Measurements from ENCODE around the gene SF1.

The SF1 gene

DNA sequence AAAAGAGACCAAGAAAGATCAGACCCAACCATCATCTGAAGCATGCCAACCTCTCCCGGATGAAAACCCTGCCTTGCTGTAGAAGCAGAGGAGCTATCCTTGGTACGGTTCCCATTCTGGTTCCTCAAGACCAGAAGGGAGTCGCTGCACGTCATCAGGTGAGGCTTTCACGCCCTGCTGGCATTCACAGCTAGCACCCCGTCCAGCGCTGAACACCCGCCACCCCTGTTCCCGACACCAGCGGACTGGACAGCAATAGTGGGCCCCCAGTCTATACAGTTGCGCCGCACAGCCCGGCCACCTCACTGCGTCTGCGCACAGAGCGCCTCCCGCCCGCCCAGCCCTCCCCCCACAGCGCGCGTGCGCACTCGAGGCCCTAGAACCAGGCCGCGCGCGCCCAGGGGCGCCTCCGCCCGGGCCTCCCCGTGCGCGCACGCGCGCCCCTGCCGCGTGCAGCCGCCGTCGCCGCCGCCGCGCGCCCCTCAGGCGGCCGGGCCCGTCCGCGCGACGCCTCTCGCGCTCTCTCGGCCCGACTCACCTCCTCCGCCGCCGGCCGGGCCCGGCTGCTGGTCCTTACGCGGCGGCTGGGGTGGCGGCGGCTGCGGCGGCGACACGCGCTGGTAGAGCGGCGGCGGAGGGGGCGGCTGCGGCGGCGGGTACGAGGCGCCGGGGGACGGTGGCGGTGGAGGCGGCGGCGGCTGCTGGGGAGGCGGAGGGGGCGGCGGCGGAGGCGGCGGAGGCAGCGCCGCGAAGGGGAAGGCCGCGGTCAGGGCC, 706 bp downstream of the SF1 start:
- DNase-seq (ENCODE audit: low read depth, low spot score): no peak

DNA sequence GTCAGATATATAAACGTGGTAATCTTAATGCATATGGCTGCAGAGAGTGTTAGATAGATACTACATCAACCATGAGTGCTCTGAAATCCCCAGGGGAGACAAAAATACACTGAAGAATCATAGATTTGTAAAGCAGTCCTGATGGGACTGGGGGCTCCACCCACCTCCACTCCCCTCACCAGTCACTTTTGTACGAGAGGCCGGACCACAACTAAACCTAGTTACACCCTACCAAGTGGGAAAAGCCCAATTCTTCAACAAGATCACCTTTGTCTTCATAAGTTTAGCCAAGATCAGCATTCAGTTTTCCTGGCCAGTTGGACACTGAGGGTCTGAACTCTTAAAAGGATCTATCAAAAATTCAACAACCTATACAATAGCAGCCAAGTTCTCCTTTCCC, 1.5 kb downstream of the SF1 start:
- no peak for DNase-seq (ENCODE audit: low read depth, low spot score)

DNA sequence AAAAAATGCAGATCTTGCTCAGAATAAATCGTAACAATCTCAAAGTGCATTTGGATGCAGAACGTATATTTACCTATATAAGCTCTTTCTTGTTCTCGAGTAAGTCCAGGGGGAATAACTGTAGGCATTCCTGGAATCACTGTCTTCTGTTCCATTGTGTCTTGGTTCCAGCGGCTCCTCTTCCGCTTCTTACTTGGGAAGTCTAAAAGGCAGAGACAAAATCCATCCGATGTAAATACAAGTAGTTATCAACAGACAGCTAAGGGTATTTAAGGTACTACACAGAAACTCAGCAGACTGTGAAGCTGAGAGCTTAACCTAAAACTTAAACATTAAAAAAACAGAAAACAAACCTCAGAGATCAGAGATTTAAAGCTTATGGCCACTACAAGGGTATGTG, 1.9 kb downstream of the SF1 start:
- DNase-seq (ENCODE audit: low read depth, low spot score): no peak

DNA sequence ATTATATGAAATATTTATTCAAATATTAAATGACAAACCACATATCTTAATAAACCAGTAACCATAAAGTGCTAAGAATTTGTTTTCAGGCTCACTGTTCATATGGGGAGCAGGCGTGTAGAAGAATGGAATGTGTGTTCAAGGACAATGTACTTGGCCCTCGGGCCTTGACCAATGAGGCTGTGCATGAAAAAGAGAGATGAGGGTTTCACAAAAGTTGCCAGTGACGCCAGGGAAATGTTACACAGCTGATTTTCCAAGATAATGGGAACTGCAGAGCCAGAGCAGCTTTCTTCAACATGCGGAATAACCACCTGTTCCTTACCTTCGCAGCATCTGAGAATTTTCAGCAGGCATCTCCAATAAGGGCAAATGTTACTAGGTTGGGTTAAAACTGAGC, 4.2 kb downstream of the SF1 start:
- DNase-seq (ENCODE audit: low read depth, low spot score): no peak

DNA sequence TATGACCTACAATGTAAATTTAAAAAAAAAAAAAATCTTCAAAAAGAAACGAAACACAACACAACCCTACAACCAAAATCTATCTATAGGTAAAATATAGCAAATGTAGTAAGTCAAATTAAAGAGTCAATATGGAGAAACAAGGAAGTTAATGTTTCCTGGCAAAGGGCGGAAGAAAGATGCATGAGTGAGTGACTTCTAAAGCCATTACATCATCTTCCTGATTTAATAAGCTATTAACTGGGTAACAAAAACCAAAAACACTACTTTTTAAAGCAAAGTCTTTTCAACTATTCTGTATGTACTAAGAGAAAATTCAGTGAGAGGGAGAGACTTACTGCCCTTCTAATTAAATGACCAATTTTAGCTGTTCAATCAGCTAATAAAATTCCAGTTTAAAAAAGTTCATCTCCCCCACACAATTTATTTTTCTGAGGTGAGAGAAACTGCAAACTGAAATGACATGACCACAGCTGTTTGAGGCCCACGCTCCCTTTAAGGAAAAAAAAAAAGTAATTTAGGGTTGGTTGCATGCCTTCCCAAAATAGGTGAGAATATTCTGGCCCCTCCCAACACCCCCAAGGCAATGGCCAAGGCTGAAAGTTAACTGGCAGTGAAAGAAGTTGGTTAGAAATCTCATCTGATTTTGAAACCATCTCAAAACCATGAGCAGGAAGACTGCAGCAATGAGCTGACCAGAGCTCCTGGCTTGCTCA, 5.9 kb downstream of the SF1 start:
- DNase-seq (ENCODE audit: low read depth, low spot score): no peak

DNA sequence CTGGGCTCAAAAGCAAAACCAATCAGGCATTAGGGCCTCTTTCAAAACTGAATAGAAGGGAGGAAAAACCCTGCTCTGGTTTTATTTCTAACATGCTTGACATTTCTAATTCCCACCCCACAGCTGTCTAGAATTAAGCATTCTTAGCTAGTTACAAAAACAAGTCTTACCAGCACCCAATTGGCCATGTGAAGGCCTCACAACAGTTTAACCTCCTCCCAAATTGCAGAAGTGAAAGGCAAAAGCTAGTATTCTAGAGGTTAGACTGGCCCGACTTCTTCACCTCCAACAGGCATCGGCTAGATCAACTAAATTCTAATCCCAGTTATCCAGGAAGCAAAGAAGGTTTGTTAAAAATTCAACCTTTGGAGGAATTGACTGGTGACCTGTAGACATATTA, 6.5 kb downstream of the SF1 start:
- DNase-seq (ENCODE audit: low read depth, low spot score): no peak

DNA sequence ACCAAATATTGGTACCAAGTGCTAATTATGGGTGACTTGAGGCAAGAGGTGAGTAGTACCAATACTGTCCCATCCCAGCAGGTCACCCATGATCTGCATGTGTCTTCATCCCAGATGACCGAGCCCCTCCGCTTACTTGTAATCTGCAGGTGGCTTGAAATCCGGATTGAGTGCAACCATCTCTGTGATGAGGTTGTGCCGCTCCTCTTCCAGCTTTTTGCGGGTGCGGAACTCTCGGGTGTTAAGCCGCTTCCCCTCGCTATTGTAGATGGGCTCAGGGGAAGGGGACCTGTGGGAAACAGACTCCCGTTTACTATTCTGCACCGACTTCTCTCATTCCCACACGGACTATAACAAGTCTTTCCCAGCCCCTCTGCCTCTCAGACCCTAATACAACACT, 8.2 kb downstream of the SF1 start:
- DNase-seq (ENCODE audit: low read depth, low spot score): no peak

DNA sequence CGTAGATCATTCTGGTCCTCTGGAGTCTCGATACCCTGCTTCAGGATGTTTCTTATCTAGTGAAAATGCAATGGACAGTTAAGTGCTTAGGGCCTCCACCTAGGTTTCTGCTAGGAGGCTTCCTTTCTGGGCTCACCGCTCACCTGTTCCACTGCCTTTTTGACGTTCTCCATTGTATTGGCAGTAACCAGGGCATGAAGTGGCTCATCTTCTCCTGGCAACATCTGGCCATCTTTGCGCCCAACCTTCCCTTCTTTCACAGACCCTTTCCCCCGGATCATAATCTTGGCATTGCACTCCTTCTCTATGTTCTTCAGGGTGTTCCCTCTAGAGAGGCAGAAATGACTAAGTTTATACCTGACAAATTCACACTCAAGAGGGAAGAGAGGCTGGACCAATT, 9.1 kb downstream of the SF1 start:
- DNase-seq (ENCODE audit: low read depth, low spot score): no peak

DNA sequence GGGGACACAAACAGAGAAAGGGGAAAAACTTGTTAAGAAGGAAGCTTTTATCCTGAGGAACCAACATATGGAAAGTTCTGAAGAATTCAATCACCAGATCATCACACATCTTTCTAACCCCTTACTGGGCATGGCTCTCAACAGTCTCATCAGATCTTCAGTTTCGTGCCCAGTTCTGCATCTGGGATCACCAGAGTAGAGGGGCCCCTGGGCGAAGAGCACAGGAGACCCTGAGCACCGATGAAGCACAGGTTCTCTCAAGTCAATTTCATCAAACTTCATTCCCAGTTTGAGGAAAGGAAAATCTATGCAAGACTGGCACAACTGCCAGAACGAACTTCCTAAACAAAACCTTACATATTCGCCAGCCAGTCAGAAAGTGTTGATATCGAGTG, 10.0 kb downstream of the SF1 start:
- DNase-seq (ENCODE audit: low read depth, low spot score): no peak

DNA sequence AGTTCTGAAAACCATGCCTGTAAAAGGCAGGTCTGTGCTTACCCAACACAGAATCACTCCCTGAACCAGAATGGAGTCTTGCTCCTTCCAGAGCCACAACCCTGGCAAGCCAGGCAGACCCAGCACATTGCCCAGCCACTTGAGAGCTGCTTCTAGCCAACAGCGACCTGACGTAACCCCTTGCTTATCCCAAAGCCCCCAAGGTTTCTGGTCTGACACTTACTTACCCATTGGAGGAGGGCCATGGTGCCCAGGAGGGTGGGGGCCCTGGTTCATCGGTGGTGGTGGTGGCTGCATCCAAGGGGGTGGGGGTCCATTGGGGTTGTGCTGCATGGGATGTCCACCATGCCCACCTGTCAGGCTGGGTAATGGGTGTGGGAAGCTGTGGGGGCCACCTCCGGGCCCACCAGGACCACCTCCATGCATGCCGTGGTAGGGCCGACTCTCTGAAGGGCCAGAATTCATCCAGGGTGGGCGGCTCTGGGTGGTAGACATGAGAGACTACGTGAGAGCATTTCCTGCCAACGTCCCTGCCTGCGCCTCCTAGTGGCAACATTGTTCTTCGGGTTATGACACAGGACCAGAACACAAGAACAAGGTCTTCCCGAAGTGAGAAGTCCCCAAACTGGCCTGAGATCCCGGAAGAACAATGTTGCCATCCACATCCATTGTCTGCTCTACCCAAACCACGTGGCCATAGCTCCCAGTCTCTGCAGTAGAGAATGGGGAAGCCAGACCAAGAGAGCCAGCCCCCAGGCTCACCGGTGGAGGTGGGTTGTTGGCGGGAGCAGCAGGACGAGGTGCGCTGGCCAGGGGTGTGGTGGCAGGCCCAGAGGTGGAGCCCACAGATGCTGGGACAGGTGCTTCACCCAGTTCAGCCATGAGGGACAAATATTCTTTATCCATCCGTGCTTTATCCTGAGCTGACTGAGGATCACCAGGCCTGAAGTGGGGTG, 10.7 kb downstream of the SF1 start:
- no peak for DNase-seq (ENCODE audit: low read depth, low spot score)

DNA sequence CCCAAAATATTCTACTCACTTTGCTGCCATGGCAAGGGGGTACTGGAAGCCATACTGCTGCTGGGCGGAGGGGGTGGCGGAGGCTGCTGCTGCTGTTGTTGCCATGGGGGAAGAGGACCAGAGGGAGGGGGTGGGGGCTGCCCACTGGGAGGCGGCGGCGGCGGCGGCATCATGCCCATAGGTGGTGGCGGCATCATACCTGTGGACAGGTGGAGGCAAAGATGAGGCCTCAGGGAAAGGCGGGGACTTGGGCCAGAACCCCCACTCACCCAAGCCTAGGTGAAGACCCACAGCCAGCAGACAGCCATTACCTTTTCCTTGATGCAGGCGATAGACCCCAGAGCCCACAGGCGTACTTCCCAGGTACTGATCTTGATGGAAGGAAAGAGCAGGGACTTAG, 11.5 kb downstream of the SF1 start:
- no peak for DNase-seq (ENCODE audit: low read depth, low spot score)

DNA sequence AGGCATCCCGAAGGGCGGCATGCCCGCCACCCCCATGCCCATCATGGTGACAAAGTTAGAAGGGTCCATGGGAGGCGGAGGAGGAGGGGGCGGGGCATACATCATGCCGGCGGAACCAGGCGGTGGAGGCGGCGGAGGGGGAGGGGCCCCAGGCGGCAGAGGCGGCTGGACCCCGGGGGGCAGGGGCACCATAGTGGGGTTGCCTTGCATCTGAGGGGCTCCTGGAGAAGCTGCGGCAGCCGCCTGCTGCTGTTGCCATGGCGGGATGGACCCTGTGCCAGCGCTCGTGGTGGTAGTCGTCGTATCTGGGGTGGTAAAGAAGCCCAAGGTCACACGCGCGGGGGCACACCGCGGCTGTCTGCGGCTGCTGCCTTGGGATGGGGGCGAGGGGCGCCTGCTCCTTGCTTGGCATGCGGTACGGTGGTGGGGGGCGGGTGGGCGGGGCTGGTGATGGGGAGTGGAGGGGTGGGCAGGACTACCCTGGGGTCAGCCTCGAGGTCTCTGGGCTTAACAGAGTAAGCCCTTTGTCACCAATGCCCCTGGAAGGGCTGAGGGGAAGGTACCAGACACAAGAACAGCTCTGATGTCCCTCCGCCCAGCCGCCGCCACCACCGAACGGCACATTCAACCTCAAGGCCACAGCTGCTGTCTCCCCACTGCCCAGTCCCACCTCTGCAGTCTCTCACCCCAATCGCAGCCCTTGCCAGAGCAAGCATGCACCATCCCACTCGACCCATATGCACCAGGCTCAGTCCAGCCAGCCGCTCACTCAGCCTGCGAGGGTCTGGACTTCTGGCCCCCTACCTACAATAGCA, 12.3 kb downstream of the SF1 start:
- DNase-seq (ENCODE audit: low read depth, low spot score): no peak

DNA sequence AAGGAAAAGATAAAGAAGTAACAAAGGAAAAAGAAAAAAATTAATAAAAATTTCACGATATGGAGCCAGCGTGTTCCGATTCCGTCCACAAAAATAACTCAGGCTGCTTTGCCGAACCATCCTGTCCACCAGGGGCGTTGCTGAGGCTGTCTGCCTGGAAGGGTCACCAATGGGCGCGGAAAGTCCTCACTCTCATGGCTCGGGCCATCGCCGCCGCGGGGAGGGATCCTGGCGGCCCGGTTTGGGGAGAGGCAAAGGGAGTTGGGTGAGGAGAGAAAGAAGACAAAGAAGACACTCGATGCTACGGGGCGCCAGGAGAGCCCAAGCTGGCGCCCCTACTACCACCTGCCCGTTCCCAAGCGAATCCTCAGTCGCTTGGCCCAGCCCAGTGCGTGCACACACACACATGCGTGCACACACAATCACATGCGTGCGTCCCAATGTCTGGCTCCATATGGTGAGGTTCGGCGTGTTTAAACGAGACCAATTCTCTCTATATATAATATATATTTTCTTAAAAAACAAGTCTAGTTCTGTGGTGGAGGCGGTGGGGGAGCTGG, 13.0 kb downstream of the SF1 start:
- no peak for DNase-seq (ENCODE audit: low read depth, low spot score)

DNA sequence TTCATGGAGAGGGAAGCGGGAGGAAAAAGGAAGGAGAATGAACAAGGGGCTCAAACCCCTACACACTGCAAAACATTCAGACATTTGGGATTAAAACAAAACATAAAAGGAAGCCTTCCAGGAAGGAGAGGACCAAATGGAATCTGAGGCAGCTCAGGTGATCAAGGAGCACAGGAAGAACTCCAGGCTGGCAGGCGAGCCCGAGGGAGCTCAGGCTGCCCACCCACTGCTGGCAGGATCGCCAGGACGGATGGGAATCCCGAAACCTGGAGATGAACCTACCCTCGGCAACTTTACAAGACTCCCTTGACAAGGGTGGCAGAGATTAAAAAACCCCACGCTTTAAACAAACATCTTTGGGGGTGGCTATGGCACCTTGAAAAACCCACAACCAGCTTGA, 13.6 kb downstream of the SF1 start:
- DNase-seq (ENCODE audit: low read depth, low spot score): no peak

DNA sequence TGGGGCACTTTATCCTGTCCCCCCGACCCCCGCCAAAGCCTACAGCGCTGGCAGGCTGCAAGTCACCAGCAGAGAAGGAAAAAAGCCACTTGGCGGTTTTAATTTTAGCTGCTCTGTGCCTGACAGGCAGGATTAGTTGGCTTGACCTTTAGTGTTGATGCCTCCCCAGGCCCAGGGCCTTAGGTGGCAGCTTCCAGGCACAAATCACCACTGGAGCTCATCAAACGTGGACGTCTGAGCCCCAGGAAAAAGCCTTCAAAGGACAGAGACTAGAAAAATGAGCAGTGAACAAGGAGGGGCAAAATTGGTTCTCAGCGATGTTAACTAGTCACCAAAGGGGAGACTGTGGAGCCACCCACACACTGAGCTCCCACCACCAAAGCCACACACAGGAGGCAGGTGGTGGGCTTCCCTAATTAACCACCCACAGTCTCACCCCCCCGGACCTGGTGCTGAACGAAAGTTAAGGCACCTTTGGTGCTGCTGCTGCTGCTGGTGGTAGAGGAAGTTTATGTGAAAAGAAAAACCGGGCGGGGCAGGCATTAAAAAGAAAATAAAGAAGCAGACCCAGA, 14.2 kb downstream of the SF1 start:
- no peak for DNase-seq (ENCODE audit: low read depth, low spot score)

DNA sequence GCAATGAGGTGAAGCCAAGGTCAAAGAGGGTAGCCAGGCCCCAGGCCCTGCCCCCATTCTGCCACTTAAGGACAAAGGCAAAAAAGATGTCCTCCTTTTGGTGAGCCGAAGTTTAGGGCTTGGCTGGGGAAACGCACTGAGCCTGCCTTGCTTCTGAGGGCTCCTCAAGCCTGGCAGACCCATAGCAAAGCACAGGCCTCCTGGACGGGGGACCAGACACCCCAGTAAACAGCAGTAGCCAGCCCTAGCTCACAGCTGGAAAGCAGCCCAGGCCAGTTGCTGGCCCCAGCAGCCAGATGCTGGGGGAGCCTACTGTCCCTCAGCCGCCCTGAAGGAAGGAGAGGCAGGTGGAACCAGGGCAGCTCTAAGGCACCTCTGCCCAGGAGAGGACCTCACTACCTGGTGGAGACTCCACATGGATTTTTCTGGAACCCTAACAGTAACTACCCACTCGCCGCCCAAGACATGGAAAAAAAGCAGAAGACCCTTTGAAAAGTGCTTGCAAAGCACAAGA, 14.8 kb downstream of the SF1 start:
- no peak for DNase-seq (ENCODE audit: low read depth, low spot score)

DNA sequence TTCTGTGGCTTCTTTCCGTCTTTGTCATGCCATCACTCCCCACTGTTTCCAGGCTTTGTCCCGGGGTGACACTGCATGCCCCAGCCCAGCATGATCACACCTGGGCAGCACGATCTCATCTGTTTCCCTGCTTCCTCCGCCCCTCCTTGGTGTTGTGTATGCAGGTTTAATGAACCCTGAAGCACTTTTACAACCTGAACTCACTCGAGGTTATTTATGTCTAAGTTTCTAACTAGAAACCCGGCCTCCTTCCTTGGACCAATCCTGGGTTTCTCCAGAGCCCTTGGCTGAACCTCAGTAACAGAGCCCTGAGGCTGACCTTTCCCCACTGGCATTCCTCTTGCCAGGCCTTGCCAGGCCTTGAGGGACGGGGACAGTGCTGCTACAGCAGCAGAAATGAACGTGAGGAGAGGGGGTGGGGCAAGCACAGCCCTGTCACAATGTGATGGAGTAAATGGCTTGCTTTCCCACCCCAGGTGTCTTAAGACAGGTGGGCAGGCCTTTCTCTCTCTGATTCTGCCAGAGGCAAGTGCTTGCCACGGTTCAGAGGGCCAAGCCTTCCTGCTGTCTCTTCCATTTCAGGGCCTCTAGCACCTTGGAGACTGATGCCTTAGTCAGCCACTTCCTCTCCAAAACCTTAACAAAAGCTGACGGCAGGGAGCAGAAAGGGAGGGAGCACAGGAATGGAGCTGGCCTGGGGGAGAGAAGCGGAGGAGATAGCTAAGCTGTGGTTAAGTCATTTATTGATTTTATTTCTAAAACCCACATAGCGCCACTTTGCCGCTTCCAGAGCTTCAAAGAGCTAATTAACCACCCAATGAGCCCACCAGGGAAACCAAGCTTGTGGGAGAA, 15.4 kb downstream of the SF1 start:
- DNase-seq (ENCODE audit: low read depth, low spot score): no peak

DNA sequence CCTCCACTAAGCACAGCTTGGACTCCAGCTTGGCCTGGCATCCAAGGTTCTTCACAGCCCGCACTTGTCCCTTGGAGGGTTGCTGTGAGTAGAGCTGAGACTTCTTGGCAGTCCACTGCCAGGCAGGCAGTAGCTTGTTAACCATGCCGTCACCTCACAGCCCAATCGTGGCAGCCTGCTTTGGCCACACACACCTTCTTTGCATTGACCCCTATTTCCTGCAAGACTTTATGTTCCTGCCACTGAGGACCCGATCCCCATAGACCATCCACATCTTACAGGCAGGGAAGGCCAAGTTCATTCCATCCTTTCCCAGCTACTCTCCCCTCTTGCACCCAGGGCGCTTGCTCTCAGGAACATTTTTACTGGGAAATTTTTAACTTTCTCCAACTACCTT, 16.1 kb downstream of the SF1 start:
- DNase-seq (ENCODE audit: low read depth, low spot score): no peak

DNA sequence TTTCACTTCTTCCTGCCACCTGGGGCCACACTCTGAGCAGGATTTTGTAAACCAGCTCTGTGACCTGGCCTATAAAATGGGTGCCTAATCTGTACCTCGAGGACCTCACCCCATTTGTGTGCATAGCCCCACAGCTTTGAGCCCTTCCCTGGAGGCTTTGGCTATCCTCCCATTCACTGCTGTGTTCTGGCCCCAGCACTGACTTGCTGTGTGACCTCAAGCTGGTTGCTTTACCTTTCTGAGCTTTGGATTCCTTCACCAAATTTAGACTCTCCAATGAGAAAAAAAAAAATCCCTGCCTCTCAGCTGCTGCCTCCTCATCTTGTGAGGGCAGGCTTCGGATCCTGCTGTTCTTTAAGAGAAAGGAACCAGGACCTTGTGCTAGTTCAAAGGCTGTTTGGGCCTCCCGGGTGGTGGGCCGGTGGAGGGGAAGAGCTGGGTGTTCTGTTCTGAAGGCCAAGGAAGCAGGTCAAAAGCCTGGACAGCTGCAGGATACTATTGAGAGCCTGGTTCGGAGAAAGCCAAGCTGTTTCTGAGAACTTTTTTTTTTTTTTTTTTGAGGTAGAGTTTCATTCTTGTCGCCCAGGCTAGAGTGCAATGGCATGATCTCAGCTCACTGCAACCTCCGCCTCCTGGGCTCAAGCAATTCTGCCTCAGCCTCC, 17.5 kb downstream of the SF1 start:
- DNase-seq (ENCODE audit: low read depth, low spot score): no peak

Data from iPS DF 19.7 (cell line).